Common myeloid progenitor, CD34-positive (primary cell): Measurements from ENCODE around the gene TYK2.

Source experiments
- CTCF ChIA-PET: fragments of 350-600 bp; sonication (Branson Sonifier 250); formaldehyde crosslinking; loops from one replicate; lab custom pipeline; 2021; ENCODE audit warnings: antibody characterized with exemption; lab: Charles Lee
- POLR2A ChIA-PET: fragments of 350-600 bp; sonication (Branson Sonifier 250); formaldehyde crosslinking; loops from one replicate; lab custom pipeline; 2021; ENCODE audit warnings: antibody characterized with exemption; lab: Charles Lee
- DNase-seq, 3 donors: peaks; one replicate each; pipeline versions ENCODE4 v3.0.0 to v3.0.0-alpha.2; 2013
- H3K27ac ChIP-seq, 2 experiments: 1 replicate in 1 of 2; 2 replicates in 1 of 2; pipeline ENCODE4 v1.7.0; 2013; ENCODE audit warnings: inconsistent platforms in 2 of 2, low read length in 2 of 2, mild to moderate bottlenecking in 2 of 2, low read depth in 1 of 2, moderate library complexity in 1 of 2; ENCODE audit not compliant: severe bottlenecking in 2 of 2, insufficient read depth in 1 of 2, poor library complexity in 1 of 2
- H3K27me3 ChIP-seq, 5 experiments: replicated peaks in 2 of 5; 1 replicate in 3 of 5; 2 replicates in 2 of 5; pipeline versions ENCODE4 v1.6.1 to v1.7.0; 2013; ENCODE audit warnings: low read length in 4 of 5, mild to moderate bottlenecking in 2 of 5, moderate library complexity in 2 of 5, inconsistent platforms in 1 of 5; ENCODE audit not compliant: insufficient read depth in 5 of 5, control insufficient read depth in 4 of 5
- H3K36me3 ChIP-seq, 4 experiments: 1 replicate in 2 of 4; 2 replicates in 2 of 4; pipeline versions ENCODE4 v1.6.1 to v1.7.0; 2013; ENCODE audit warnings: low read length in 3 of 4, control low read depth in 1 of 4, mild to moderate bottlenecking in 1 of 4; ENCODE audit not compliant: control insufficient read depth in 4 of 4, insufficient read depth in 4 of 4
- H3K4me1 ChIP-seq, 4 experiments: 1 replicate in 3 of 4; 2 replicates in 1 of 4; pipeline versions ENCODE4 v1.6.1 to v1.7.1; 2013; ENCODE audit warnings: low read length in 3 of 4, mild to moderate bottlenecking in 3 of 4, control low read depth in 1 of 4, inconsistent platforms in 1 of 4, moderate library complexity in 1 of 4; ENCODE audit not compliant: control insufficient read depth in 4 of 4, insufficient read depth in 4 of 4; ENCODE audit errors: control extremely low read depth in 1 of 4
- H3K4me3 ChIP-seq, 7 experiments: 1 replicate in 4 of 7; 2 replicates in 3 of 7; pipeline versions ENCODE4 v1.5.1 to v1.7.0; 2013; ENCODE audit warnings: mild to moderate bottlenecking in 7 of 7, low read length in 6 of 7, moderate library complexity in 6 of 7, inconsistent platforms in 2 of 7, low read depth in 2 of 7, control low read depth in 1 of 7; ENCODE audit not compliant: insufficient read depth in 4 of 7, control insufficient read depth in 1 of 7; ENCODE audit errors: extremely low read depth in 1 of 7
- H3K9me3 ChIP-seq, 5 experiments: 1 replicate in 4 of 5; 2 replicates in 1 of 5; pipeline versions ENCODE4 v1.6.1 to v1.7.1; 2013; ENCODE audit warnings: low read length in 4 of 5, mild to moderate bottlenecking in 2 of 5, inconsistent platforms in 1 of 5, low read depth in 1 of 5, moderate library complexity in 1 of 5; ENCODE audit not compliant: control insufficient read depth in 4 of 5, insufficient read depth in 2 of 5; ENCODE audit errors: control extremely low read depth in 1 of 5
- WGBS: methylation state at CpG from one replicate; pipeline ENCODE4 v1.1.5; 2013; ENCODE audit not compliant: insufficient coverage; 5-methylcytosine and 5-hydroxymethylcytosine counted together

TYK2 gene

GRCh38 chr19:10395003-10395402, 14.6 kb upstream of the TYK2 start:
- ChIA-PET CTCF (interaction anchor here (1.9 to 24.5 kb wide), 2 partner anchors 15 to 132 kb away, joined by 7 to 542 read pairs; partner anchors contain the start of genes ICAM1 and TYK2), POLR2A (no interaction called here)
- DNase-seq = no peak
- Histone ChIP-seq H3K27me3 (no peaks in the 10 kb centered on the region), H3K4me3 (no peak overlapping the region), H3K9me3 (no peaks in the 10 kb centered on the region), H3K4me1 (no peaks in the 10 kb centered on the region), H3K27ac (no peak overlapping the region), H3K36me3 (peaks cover 2 to 70% (median 51%) of the 10 kb centered on the region in 4 experiments)
- 94% methylated on average over 8 of the region's 12 CpGs for WGBS

- Histone ChIP-seq H3K9me3 (no peaks in the 10 kb centered on the region), H3K27me3 (no peaks in the 10 kb centered on the region), H3K27ac (no peak overlapping the region), H3K36me3 (peaks cover 2 to 63% (median 45%) of the 10 kb centered on the region in 4 experiments), H3K4me1 (peaks cover 0 to 5% (median 0%) of the 10 kb centered on the region in 4 experiments), H3K4me3 (no peak overlapping the region)
- DNase-seq = no peak
- 95% methylated on average over 24 of the region's 24 CpGs for WGBS
- ChIA-PET POLR2A (interaction anchor here (0.8 kb wide), 1 partner anchor 9 kb away, joined by 3 read pairs; no protein-coding TSS in a partner anchor), CTCF (interaction anchor here (0.8 to 24.5 kb wide), 6 partner anchors 9 to 130 kb away, joined by 3 to 542 read pairs (median 6); partner anchors contain the start of genes CDC37, ICAM1, ICAM5 and TYK2)
Observed at GRCh38 chr19:10393137-10393536, 12.8 kb upstream of the TYK2 start.

GRCh38 chr19:10392120-10392519, 11.7 kb upstream of the TYK2 start:
- peaks cover 0 to 5% (median 0%) of the 10 kb centered on the region in 4 experiments for H3K4me1 ChIP-seq
- no peaks in the 10 kb centered on the region for H3K9me3 ChIP-seq
- no peak for DNase-seq
- ChIA-PET POLR2A (no interaction called here), CTCF (interaction anchor here (1.2 to 24.5 kb wide), 6 partner anchors 10 to 460 kb away, joined by 3 to 542 read pairs (median 5); partner anchors contain the start of genes CDC37 and ICAM1)
- 96% methylated on average over 4 of the region's 6 CpGs for WGBS
- H3K36me3 ChIP-seq = peaks cover 2 to 58% (median 41%) of the 10 kb centered on the region in 4 experiments
- H3K4me3 ChIP-seq = no peak overlapping the region
- H3K27ac ChIP-seq = no peak overlapping the region
- no peaks in the 10 kb centered on the region for H3K27me3 ChIP-seq

- POLR2A ChIA-PET = interaction anchor here (0.6 to 1.2 kb wide), 4 partner anchors 121 to 132 kb away, joined by 3 to 11 read pairs (median 6); no protein-coding TSS in a partner anchor
- CTCF ChIA-PET = interaction anchor here (0.7 to 24.5 kb wide), 7 partner anchors 11 to 461 kb away, joined by 3 to 542 read pairs (median 4); partner anchors contain the start of genes CDC37 and ICAM1
- Histone ChIP-seq H3K27me3 (no peaks in the 10 kb centered on the region), H3K27ac (no peak overlapping the region), H3K9me3 (no peaks in the 10 kb centered on the region), H3K36me3 (peaks cover 2 to 46% (median 37%) of the 10 kb centered on the region in 4 experiments), H3K4me1 (peaks cover 0 to 5% (median 0%) of the 10 kb centered on the region in 4 experiments), H3K4me3 (no peak overlapping the region)
- DNase-seq = peak; percentile 80 to 88 (median 83)
- 69% methylated on average over 5 of the region's 9 CpGs for WGBS
Observed at GRCh38 chr19:10390652-10391286, 10.4 kb upstream of the TYK2 start.

- Histone ChIP-seq H3K27ac (no peak overlapping the region), H3K4me1 (peaks cover 0 to 5% (median 0%) of the 10 kb centered on the region in 4 experiments), H3K27me3 (no peaks in the 10 kb centered on the region), H3K4me3 (no peak overlapping the region), H3K9me3 (no peaks in the 10 kb centered on the region), H3K36me3 (peaks cover 2 to 39% (median 30%) of the 10 kb centered on the region in 4 experiments)
- ChIA-PET CTCF (interaction anchor here (0.7 to 24.5 kb wide), 6 partner anchors 9 to 127 kb away, joined by 4 to 542 read pairs (median 22); partner anchors contain the start of genes CDC37, ICAM1 and TYK2), POLR2A (interaction anchor here (1.3 to 2.2 kb wide), 3 partner anchors 9 to 120 kb away, joined by 4 to 6 read pairs (median 6); partner anchors contain the start of genes ICAM1 and TYK2)
- DNase-seq = no peak
- 77% methylated on average over 12 of the region's 12 CpGs for WGBS
Observed at GRCh38 chr19:10389863-10390262, 9.5 kb upstream of the TYK2 start.

GRCh38 chr19:10388957-10389356, 8.6 kb upstream of the TYK2 start:
- H3K36me3 ChIP-seq = peaks cover 0 to 32% (median 23%) of the 10 kb centered on the region in 4 experiments
- H3K27ac ChIP-seq = no peak overlapping the region
- whole genome bisulfite sequencing = 7% methylated on average over 3 of the region's 3 CpGs
- H3K9me3 ChIP-seq = no peaks in the 10 kb centered on the region
- POLR2A ChIA-PET = interaction anchor here (0.6 to 2.2 kb wide), 5 partner anchors 9 to 172 kb away, joined by 4 to 6 read pairs (median 5); partner anchors contain the start of genes ICAM1 and TYK2
- CTCF ChIA-PET = interaction anchor here (0.6 to 24.5 kb wide), 17 partner anchors 8 to 564 kb away, joined by 3 to 542 read pairs (median 4); partner anchors contain the start of genes CDC37, ICAM1 and TYK2
- peaks cover 0 to 5% (median 0%) of the 10 kb centered on the region in 4 experiments for H3K4me1 ChIP-seq
- no peaks in the 10 kb centered on the region for H3K27me3 ChIP-seq
- no peak overlapping the region for H3K4me3 ChIP-seq
- DNase-seq = peak; percentile 71 to 83 (median 75)
